HEK293 (cell line): ENCODE results near the gene SERPINB7.

Experiments
- CTCF ChIA-PET: fragments of 350-600 bp; formaldehyde crosslinking; extraction: SDS; loops from one replicate; lab custom pipeline; 2021; ENCODE audit warnings: antibody characterized with exemption; lab: Yijun Ruan, JAX
- POLR2A ChIA-PET: fragments of 300-600 bp; formaldehyde crosslinking; extraction: SDS; loops from one replicate; lab custom pipeline; 2020; ENCODE audit warnings: antibody characterized with exemption, inconsistent platforms; lab: Yijun Ruan, JAX
- H3K27ac ChIP-seq: fragments of 200-500 bp; sonication (Bioruptor generic); 2 replicates; pipeline ENCODE4 v1.5.1; 2014; ENCODE audit warnings: low read depth, low read length, control low read depth, inconsistent platforms; ENCODE audit errors: extremely low read depth
- H3K36me3 ChIP-seq, 2 experiments: fragments of 200-500 bp in 1 of 2; sonication (Bioruptor generic) in 1 of 2; 1 replicate in 1 of 2; 2 replicates in 1 of 2; pipeline ENCODE4 v1.5.1; 2014 to 2017; ENCODE audit warnings: inconsistent platforms in 2 of 2, low read length in 2 of 2; ENCODE audit not compliant: control insufficient read depth in 2 of 2, insufficient read depth in 1 of 2
- H3K4me1 ChIP-seq: fragments of 200-500 bp; sonication (Bioruptor generic); 2 replicates; pipeline ENCODE4 v1.5.1; 2014; ENCODE audit warnings: mild to moderate bottlenecking, low read length, inconsistent platforms; ENCODE audit not compliant: control insufficient read depth, insufficient read depth
- H3K4me3 ChIP-seq: 2 replicates; pipeline ENCODE4 v1.5.1; 2011; ENCODE audit warnings: low read depth, mild to moderate bottlenecking, control low read depth, low read length, moderate library complexity
- H3K9me3 ChIP-seq: fragments of 200-500 bp; sonication (Bioruptor generic); 2 replicates; pipeline ENCODE4 v1.5.1; 2014; ENCODE audit warnings: low read depth, low read length, inconsistent platforms; ENCODE audit not compliant: control insufficient read depth, insufficient read depth
- MEIS1 ChIP-seq: sonication (generic); formaldehyde crosslinking; IDR thresholded peaks from 2 replicates; pipeline ENCODE4 v1.8.1; 2022; ENCODE audit warnings: missing genetic modification reagents, mild to moderate bottlenecking, borderline replicate concordance
- REPIN1 ChIP-seq: fragments of 450-650 bp; formaldehyde crosslinking; IDR thresholded peaks from 2 replicates; pipeline ENCODE4 v1.5.1; 2017; ENCODE audit warnings: missing biosample characterization, missing genetic modification characterization, low read depth
- SETDB1 ChIP-seq: IDR thresholded peaks from one replicate; pipeline ENCODE4 v1.6.1; 2017; ENCODE audit warnings: mild to moderate bottlenecking, low read length, moderate library complexity, mixed read lengths; ENCODE audit not compliant: insufficient read length
- SP3 ChIP-seq: fragments of 450-650 bp; formaldehyde crosslinking; IDR thresholded peaks from 2 replicates; pipeline ENCODE4 v1.5.1; 2016; ENCODE audit warnings: missing biosample characterization, missing genetic modification characterization
- SP7 ChIP-seq: fragments of 450-650 bp; formaldehyde crosslinking; IDR thresholded peaks from 2 replicates; pipeline ENCODE4 v1.5.1; 2016; ENCODE audit warnings: missing biosample characterization, missing genetic modification characterization
- YY2 ChIP-seq: fragments of 450-650 bp; formaldehyde crosslinking; IDR thresholded peaks from 2 replicates; pipeline ENCODE4 v1.5.1; 2016; ENCODE audit warnings: missing biosample characterization, missing genetic modification characterization
- ZBTB11 ChIP-seq: fragments of 450-650 bp; formaldehyde crosslinking; conservative IDR thresholded peaks from 2 replicates; pipeline ENCODE4 v1.5.1; 2016; ENCODE audit warnings: low read depth, missing biosample characterization, missing genetic modification characterization
- ZBTB7A ChIP-seq: fragments of 450-650 bp; formaldehyde crosslinking; IDR thresholded peaks from 2 replicates; pipeline ENCODE4 v1.5.1; 2016; ENCODE audit warnings: low read depth, missing biosample characterization, missing genetic modification characterization
- ZBTB8A ChIP-seq: fragments of 450-650 bp; formaldehyde crosslinking; IDR thresholded peaks from 2 replicates; pipeline ENCODE4 v1.5.1; 2016; ENCODE audit warnings: missing biosample characterization, missing genetic modification characterization
- ZNF157 ChIP-seq: fragments of 450-650 bp; formaldehyde crosslinking; IDR thresholded peaks from 2 replicates; pipeline ENCODE4 v1.5.1; 2016; ENCODE audit warnings: missing biosample characterization, missing genetic modification characterization
- ZNF202 ChIP-seq: fragments of 450-650 bp; formaldehyde crosslinking; IDR thresholded peaks from 2 replicates; pipeline ENCODE4 v1.5.1; 2016; ENCODE audit warnings: missing biosample characterization, missing genetic modification characterization, borderline replicate concordance
- ZNF266 ChIP-seq: fragments of 450-650 bp; formaldehyde crosslinking; IDR thresholded peaks from 2 replicates; pipeline ENCODE4 v1.5.1; 2016; ENCODE audit warnings: missing biosample characterization, missing genetic modification characterization, low read depth
- ZNF366 ChIP-seq: fragments of 450-650 bp; formaldehyde crosslinking; conservative IDR thresholded peaks from 2 replicates; pipeline ENCODE4 v1.5.1; 2016; ENCODE audit warnings: missing biosample characterization, missing genetic modification characterization
- ZNF416 ChIP-seq: fragments of 450-650 bp; formaldehyde crosslinking; IDR thresholded peaks from 2 replicates; pipeline ENCODE4 v1.5.1; 2016; ENCODE audit warnings: missing biosample characterization, missing genetic modification characterization
- ZNF423 ChIP-seq: fragments of 450-650 bp; formaldehyde crosslinking; IDR thresholded peaks from 2 replicates; pipeline ENCODE4 v1.5.1; 2016; ENCODE audit warnings: missing biosample characterization, missing genetic modification characterization
- ZNF48 ChIP-seq: fragments of 450-650 bp; formaldehyde crosslinking; IDR thresholded peaks from 2 replicates; pipeline ENCODE4 v1.5.1; 2016; ENCODE audit warnings: missing biosample characterization, missing genetic modification characterization
- ZNF521 ChIP-seq: fragments of 450-650 bp; formaldehyde crosslinking; IDR thresholded peaks from 2 replicates; pipeline ENCODE4 v1.5.1; 2017; ENCODE audit warnings: missing biosample characterization, mild to moderate bottlenecking, missing genetic modification characterization
- ZNF529 ChIP-seq: fragments of 450-650 bp; formaldehyde crosslinking; IDR thresholded peaks from 2 replicates; pipeline ENCODE4 v1.5.1; 2017; ENCODE audit warnings: missing genetic modification characterization, missing biosample characterization; ENCODE audit not compliant: insufficient replicate concordance
- ZNF791 ChIP-seq: fragments of 450-650 bp; formaldehyde crosslinking; IDR thresholded peaks from 2 replicates; pipeline ENCODE4 v1.5.1; 2016; ENCODE audit warnings: missing biosample characterization, missing genetic modification characterization
- ZNF837 ChIP-seq: fragments of 450-650 bp; formaldehyde crosslinking; IDR thresholded peaks from 2 replicates; pipeline ENCODE4 v1.5.1; 2016; ENCODE audit warnings: missing biosample characterization, missing genetic modification characterization
- ZNF843 ChIP-seq: fragments of 450-650 bp; formaldehyde crosslinking; IDR thresholded peaks from 2 replicates; pipeline ENCODE4 v1.5.1; 2016; ENCODE audit warnings: missing biosample characterization, missing genetic modification characterization
- TF ChIP-seq, protein P1 (sequence below): fragments of 450-650 bp; formaldehyde crosslinking; IDR thresholded peaks from 2 replicates; pipeline ENCODE4 v1.5.0; 2017; ENCODE audit warnings: missing biosample characterization, missing genetic modification characterization, borderline replicate concordance
- TF ChIP-seq, protein P2 (sequence below): fragments of 450-650 bp; formaldehyde crosslinking; IDR thresholded peaks from 2 replicates; pipeline ENCODE4 v1.5.1; 2017; ENCODE audit warnings: missing biosample characterization, mild to moderate bottlenecking, missing genetic modification characterization, moderate library complexity
- TF ChIP-seq, protein P3 (sequence below): fragments of 450-650 bp; formaldehyde crosslinking; conservative IDR thresholded peaks from 2 replicates; pipeline ENCODE4 v1.5.1; 2016; ENCODE audit warnings: low read depth, missing biosample characterization, missing genetic modification characterization

The SERPINB7 gene

GRCh38 chr18:63749489-63749888 is 25.7 kb upstream of the SERPINB7 start (continued):
- TF ChIP-seq ZNF157 (tag by site-specific recombination) = no peak

DNA sequence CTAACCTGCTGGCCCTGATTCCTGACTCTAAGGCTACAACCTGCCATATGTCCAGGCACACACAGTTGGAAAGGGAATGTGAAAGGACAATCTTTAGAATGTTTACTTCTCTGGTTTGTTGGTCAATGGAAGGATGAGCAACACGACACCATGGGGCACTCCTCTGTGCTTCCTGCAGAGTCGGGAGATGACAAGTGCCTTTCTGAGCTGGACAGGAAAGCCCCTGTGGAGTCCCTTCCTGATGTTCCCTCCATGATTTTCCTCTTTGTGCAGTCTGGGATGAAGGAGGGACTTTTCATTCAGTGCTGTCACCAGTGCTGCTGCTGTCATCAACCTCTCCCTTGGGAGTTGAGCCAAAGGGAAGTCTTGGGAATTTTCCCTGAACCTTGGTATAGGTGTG is 22.6 kb upstream of the SERPINB7 start:
- H3K36me3 ChIP-seq = no peaks in the 10 kb centered on the region
- TF ChIP-seq SETDB1 (no peak), ZNF837 (tag by site-specific recombination) (no peak), ZNF791 (tag by site-specific recombination) (no peak), ZNF48 (tag by site-specific recombination) (no peak), ZBTB8A (tag by site-specific recombination) (no peak), ZNF521 (no peak), ZNF202 (no peak), ZNF416 (tag by site-specific recombination) (no peak), ZBTB11 (no peak), SP7 (tag by site-specific recombination) (no peak), ZBTB7A (tag by site-specific recombination) (no peak), YY2 (tag by site-specific recombination) (no peak), REPIN1 (tag by site-specific recombination) (no peak), ZNF266 (tag by site-specific recombination) (no peak), ZNF843 (no peak), MEIS1 (CRISPR knock-in tag) (no peak), SP3 (no peak), ZNF423 (no peak)
- TF ChIP-seq, all 188 proteins: peak for 0
- Histone ChIP-seq H3K4me3 (no peak overlapping the region), H3K9me3 (no peaks in the 10 kb centered on the region), H3K27ac (no peak overlapping the region), H3K4me1 (no peaks in the 10 kb centered on the region)
- POLR2A ChIA-PET = no interaction called here
- CTCF ChIA-PET = no interaction called here

- Histone ChIP-seq H3K9me3 (no peaks in the 10 kb centered on the region), H3K4me3 (no peak overlapping the region), H3K27ac (no peak overlapping the region), H3K36me3 (no peaks in the 10 kb centered on the region), H3K4me1 (no peaks in the 10 kb centered on the region)
- ChIA-PET POLR2A (no interaction called here), CTCF (no interaction called here)
- TF ChIP-seq ZNF366 (tag by site-specific recombination) = no peak
- TF ChIP-seq, protein P1, sequence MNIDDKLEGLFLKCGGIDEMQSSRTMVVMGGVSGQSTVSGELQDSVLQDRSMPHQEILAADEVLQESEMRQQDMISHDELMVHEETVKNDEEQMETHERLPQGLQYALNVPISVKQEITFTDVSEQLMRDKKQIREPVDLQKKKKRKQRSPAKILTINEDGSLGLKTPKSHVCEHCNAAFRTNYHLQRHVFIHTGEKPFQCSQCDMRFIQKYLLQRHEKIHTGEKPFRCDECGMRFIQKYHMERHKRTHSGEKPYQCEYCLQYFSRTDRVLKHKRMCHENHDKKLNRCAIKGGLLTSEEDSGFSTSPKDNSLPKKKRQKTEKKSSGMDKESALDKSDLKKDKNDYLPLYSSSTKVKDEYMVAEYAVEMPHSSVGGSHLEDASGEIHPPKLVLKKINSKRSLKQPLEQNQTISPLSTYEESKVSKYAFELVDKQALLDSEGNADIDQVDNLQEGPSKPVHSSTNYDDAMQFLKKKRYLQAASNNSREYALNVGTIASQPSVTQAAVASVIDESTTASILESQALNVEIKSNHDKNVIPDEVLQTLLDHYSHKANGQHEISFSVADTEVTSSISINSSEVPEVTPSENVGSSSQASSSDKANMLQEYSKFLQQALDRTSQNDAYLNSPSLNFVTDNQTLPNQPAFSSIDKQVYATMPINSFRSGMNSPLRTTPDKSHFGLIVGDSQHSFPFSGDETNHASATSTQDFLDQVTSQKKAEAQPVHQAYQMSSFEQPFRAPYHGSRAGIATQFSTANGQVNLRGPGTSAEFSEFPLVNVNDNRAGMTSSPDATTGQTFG (tag by site-specific recombination) = no peak
- TF ChIP-seq ZNF529 (tag by site-specific recombination) = no peak
- TF ChIP-seq, protein P2, sequence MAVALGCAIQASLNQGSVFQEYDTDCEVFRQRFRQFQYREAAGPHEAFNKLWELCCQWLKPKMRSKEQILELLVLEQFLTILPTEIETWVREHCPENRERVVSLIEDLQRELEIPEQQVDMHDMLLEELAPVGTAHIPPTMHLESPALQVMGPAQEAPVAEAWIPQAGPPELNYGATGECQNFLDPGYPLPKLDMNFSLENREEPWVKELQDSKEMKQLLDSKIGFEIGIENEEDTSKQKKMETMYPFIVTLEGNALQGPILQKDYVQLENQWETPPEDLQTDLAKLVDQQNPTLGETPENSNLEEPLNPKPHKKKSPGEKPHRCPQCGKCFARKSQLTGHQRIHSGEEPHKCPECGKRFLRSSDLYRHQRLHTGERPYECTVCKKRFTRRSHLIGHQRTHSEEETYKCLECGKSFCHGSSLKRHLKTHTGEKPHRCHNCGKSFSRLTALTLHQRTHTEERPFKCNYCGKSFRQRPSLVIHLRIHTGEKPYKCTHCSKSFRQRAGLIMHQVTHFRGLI (tag by site-specific recombination) = no peak
- TF ChIP-seq, protein P3, sequence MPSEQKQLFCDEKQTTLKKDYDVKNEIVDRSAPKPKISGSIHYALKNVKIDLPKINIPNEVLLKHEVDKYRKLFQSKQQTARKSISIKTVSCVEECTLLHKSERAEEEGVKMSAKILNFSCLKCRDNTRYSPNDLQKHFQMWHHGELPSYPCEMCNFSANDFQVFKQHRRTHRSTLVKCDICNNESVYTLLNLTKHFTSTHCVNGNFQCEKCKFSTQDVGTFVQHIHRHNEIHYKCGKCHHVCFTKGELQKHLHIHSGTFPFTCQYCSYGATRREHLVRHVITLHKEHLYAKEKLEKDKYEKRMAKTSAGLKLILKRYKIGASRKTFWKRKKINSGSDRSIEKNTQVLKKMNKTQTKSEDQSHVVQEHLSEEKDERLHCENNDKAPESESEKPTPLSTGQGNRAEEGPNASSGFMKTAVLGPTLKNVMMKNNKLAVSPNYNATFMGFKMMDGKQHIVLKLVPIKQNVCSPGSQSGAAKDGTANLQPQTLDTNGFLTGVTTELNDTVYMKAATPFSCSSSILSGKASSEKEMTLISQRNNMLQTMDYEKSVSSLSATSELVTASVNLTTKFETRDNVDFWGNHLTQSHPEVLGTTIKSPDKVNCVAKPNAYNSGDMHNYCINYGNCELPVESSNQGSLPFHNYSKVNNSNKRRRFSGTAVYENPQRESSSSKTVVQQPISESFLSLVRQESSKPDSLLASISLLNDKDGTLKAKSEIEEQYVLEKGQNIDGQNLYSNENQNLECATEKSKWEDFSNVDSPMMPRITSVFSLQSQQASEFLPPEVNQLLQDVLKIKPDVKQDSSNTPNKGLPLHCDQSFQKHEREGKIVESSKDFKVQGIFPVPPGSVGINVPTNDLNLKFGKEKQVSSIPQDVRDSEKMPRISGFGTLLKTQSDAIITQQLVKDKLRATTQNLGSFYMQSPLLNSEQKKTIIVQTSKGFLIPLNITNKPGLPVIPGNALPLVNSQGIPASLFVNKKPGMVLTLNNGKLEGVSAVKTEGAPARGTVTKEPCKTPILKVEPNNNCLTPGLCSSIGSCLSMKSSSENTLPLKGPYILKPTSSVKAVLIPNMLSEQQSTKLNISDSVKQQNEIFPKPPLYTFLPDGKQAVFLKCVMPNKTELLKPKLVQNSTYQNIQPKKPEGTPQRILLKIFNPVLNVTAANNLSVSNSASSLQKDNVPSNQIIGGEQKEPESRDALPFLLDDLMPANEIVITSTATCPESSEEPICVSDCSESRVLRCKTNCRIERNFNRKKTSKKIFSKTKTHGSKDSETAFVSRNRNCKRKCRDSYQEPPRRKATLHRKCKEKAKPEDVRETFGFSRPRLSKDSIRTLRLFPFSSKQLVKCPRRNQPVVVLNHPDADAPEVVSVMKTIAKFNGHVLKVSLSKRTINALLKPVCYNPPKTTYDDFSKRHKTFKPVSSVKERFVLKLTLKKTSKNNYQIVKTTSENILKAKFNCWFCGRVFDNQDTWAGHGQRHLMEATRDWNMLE = no peak
- no peak for TF ChIP-seq ZNF202
Measured at GRCh38 chr18:63753676-63754075, 21.5 kb upstream of the SERPINB7 start.
